ENCODE results near the gene PGM2. TPM values are rescaled to one million over a fixed set of nuclear protein-coding genes. Genes with fewer than 3 reads are reported as not detected.
"Not testable (repeated sequence)": the region's sequence is repeated elsewhere in the genome, so short reads cannot be mapped to it uniquely, and the experiment has no call there.

PGM2 gene
- total RNA-seq (2014; rRNA removed; shearing (Covaris generic)): 38.0 and 40.1 TPM in 2 replicates

- in situ Hi-C loops (cut with HindIII; ENCODE audit: low sequenced_read_pairs): no loop called here
- peak; percentile 91 for DNase-seq (ENCODE audit: low spot score)
Measured at GRCh38 chr4:37826295-37827029, at the start of gene PGM2. TSS of gene PGM2 (plus strand) at chr4:37826686. CDS start at chr4:37826733, 47 bp downstream.

GRCh38 chr4:37779896-37780295, 46.6 kb upstream of the PGM2 start:
- no peak for DNase-seq (ENCODE audit: low spot score)
- in situ Hi-C loops (cut with HindIII; ENCODE audit: low sequenced_read_pairs): no loop called here

- no peak for DNase-seq (ENCODE audit: low spot score)
- in situ Hi-C loops (cut with HindIII; ENCODE audit: low sequenced_read_pairs): no loop called here
Measured at GRCh38 chr4:37780444-37781130, 45.9 kb upstream of the PGM2 start.

GRCh38 chr4:37781131-37781455, 45.4 kb upstream of the PGM2 start:
- in situ Hi-C loops (cut with HindIII; ENCODE audit: low sequenced_read_pairs): no loop called here
- DNase-seq (ENCODE audit: low spot score): no peak

- DNase-seq (ENCODE audit: low spot score); in situ Hi-C loops (cut with HindIII; ENCODE audit: low sequenced_read_pairs): not testable (repeated sequence)
Measured at GRCh38 chr4:37786267-37786666, 40.2 kb upstream of the PGM2 start.

- DNase-seq (ENCODE audit: low spot score); in situ Hi-C loops (cut with HindIII; ENCODE audit: low sequenced_read_pairs): not testable (repeated sequence)
Measured at GRCh38 chr4:37787883-37788460, 38.5 kb upstream of the PGM2 start.

- DNase-seq (ENCODE audit: low spot score): no peak
- in situ Hi-C loops (cut with HindIII; ENCODE audit: low sequenced_read_pairs): no loop called here
Measured at GRCh38 chr4:37788819-37789218, 37.7 kb upstream of the PGM2 start.

GRCh38 chr4:37792241-37792640, 34.2 kb upstream of the PGM2 start:
- DNase-seq (ENCODE audit: low spot score): no peak
- in situ Hi-C loops (cut with HindIII; ENCODE audit: low sequenced_read_pairs): no loop called here

- DNase-seq (ENCODE audit: low spot score): peak; percentile 82
Measured at GRCh38 chr4:37793562-37793961, 32.9 kb upstream of the PGM2 start.

GRCh38 chr4:37794056-37794455, 32.4 kb upstream of the PGM2 start:
- peak; percentile 95 for DNase-seq (ENCODE audit: low spot score)
- in situ Hi-C loops (cut with HindIII; ENCODE audit: low sequenced_read_pairs): no loop called here

More at GRCh38 chr4:37793562-37793961, 32.9 kb upstream of the PGM2 start:
- in situ Hi-C loops (cut with HindIII; ENCODE audit: low sequenced_read_pairs): no loop called here

GRCh38 chr4:37795581-37796195, 30.8 kb upstream of the PGM2 start:
- peak; percentile 76 for DNase-seq (ENCODE audit: low spot score)
- in situ Hi-C loops (cut with HindIII; ENCODE audit: low sequenced_read_pairs): no loop called here

- in situ Hi-C loops (cut with HindIII; ENCODE audit: low sequenced_read_pairs): no loop called here
- no peak for DNase-seq (ENCODE audit: low spot score)
Measured at GRCh38 chr4:37797374-37797773, 29.1 kb upstream of the PGM2 start.

- no peak for DNase-seq (ENCODE audit: low spot score)
- in situ Hi-C loops (cut with HindIII; ENCODE audit: low sequenced_read_pairs): no loop called here
Measured at GRCh38 chr4:37797923-37798322, 28.6 kb upstream of the PGM2 start.

- in situ Hi-C loops (cut with HindIII; ENCODE audit: low sequenced_read_pairs): no loop called here
Measured at GRCh38 chr4:37798616-37799015, 27.9 kb upstream of the PGM2 start.

GRCh38 chr4:37799941-37800554, 26.4 kb upstream of the PGM2 start:
- DNase-seq (ENCODE audit: low spot score): no peak
- in situ Hi-C loops (cut with HindIII; ENCODE audit: low sequenced_read_pairs): no loop called here

More at GRCh38 chr4:37798616-37799015, 27.9 kb upstream of the PGM2 start:
- no peak for DNase-seq (ENCODE audit: low spot score)

- in situ Hi-C loops (cut with HindIII; ENCODE audit: low sequenced_read_pairs): no loop called here
- peak; percentile 83 for DNase-seq (ENCODE audit: low spot score)
Measured at GRCh38 chr4:37802068-37802666, 24.3 kb upstream of the PGM2 start.

GRCh38 chr4:37803348-37803973, 23.0 kb upstream of the PGM2 start:
- DNase-seq (ENCODE audit: low spot score): peak; percentile 72
- in situ Hi-C loops (cut with HindIII; ENCODE audit: low sequenced_read_pairs): no loop called here

GRCh38 chr4:37805091-37805490, 21.4 kb upstream of the PGM2 start:
- no peak for DNase-seq (ENCODE audit: low spot score)

GRCh38 chr4:37812713-37813112, 13.8 kb upstream of the PGM2 start:
- no peak for DNase-seq (ENCODE audit: low spot score)
- in situ Hi-C loops (cut with HindIII; ENCODE audit: low sequenced_read_pairs): no loop called here

More at GRCh38 chr4:37805091-37805490, 21.4 kb upstream of the PGM2 start:
- in situ Hi-C loops (cut with HindIII; ENCODE audit: low sequenced_read_pairs): no loop called here
